GM23338 (cell line): ENCODE measurements around the gene SCNN1A. TPM values are rescaled to one million over a fixed set of nuclear protein-coding genes. Genes with fewer than 3 reads are reported as not detected.

Experiments used
- ATAC-seq: fragments of 200-7000 bp; cut with Tn5 transposase; 3 replicates; pipeline ENCODE4 v1.9.1; 2020
- DNase-seq: peaks from one replicate; pipeline ENCODE4 v3.0.0-alpha.2; 2015; ENCODE audit warnings: low spot score
- H2AFZ ChIP-seq: fragments of 200-600 bp; sonication (generic); 2 replicates; pipeline ENCODE4 v1.8.0; 2016; ENCODE audit warnings: antibody characterized with exemption, mild to moderate bottlenecking, moderate library complexity
- H3F3A ChIP-seq: fragments of 200-600 bp; sonication (generic); replicated peaks from 2 replicates; pipeline ENCODE4 v1.8.0; 2017; ENCODE audit warnings: antibody characterized with exemption, mixed run types, low read depth
- H3K27ac ChIP-seq: fragments of 200-600 bp; sonication (generic); 2 replicates; pipeline ENCODE4 v1.6.1; 2016; ENCODE audit warnings: low read depth
- H3K27me3 ChIP-seq: fragments of 200-600 bp; sonication (generic); 2 replicates; pipeline ENCODE4 v1.8.0; 2016; ENCODE audit warnings: mild to moderate bottlenecking, mixed run types, moderate library complexity; ENCODE audit not compliant: insufficient read depth
- H3K36me3 ChIP-seq: fragments of 200-600 bp; sonication (generic); 2 replicates; pipeline ENCODE4 v1.8.0; 2016; ENCODE audit warnings: mild to moderate bottlenecking; ENCODE audit not compliant: insufficient read depth
- H3K4me1 ChIP-seq: fragments of 200-600 bp; sonication (generic); 2 replicates; pipeline ENCODE4 v1.8.0; 2016; ENCODE audit warnings: mild to moderate bottlenecking, moderate library complexity; ENCODE audit not compliant: insufficient read depth
- H3K4me2 ChIP-seq: fragments of 200-600 bp; sonication (generic); 2 replicates; pipeline ENCODE4 v1.7.1; 2017; ENCODE audit warnings: mixed run types
- H3K4me3 ChIP-seq: fragments of 200-600 bp; sonication (generic); 2 replicates; pipeline ENCODE4 v1.6.1; 2016; ENCODE audit warnings: mixed run types
- H3K79me2 ChIP-seq: fragments of 200-600 bp; sonication (generic); replicated peaks from 2 replicates; pipeline ENCODE4 v1.8.0; 2017; ENCODE audit warnings: mild to moderate bottlenecking; ENCODE audit not compliant: insufficient read depth
- H3K9me2 ChIP-seq: fragments of 200-600 bp; sonication (generic); 2 replicates; pipeline ENCODE4 v1.8.0; 2017; ENCODE audit not compliant: insufficient read depth
- H4K20me1 ChIP-seq: fragments of 200-600 bp; sonication (generic); replicated peaks from 2 replicates; pipeline ENCODE4 v1.8.0; 2017; ENCODE audit warnings: mild to moderate bottlenecking; ENCODE audit not compliant: insufficient read depth
- H3K27ac Mint-ChIP-seq: 2 replicates; pipeline ENCODE4 v1.8.0; 2020; ENCODE audit warnings: inconsistent platforms, mild to moderate bottlenecking, moderate library complexity, mixed read lengths
- H3K27me3 Mint-ChIP-seq: 3 replicates; pipeline ENCODE4 v1.8.0; 2022; ENCODE audit warnings: low read depth, mild to moderate bottlenecking, moderate library complexity, mixed read lengths, inconsistent platforms; ENCODE audit not compliant: insufficient read depth, poor library complexity
- H3K36me3 Mint-ChIP-seq: 3 replicates; pipeline ENCODE4 v1.8.0; 2021; ENCODE audit warnings: low read depth, mild to moderate bottlenecking, inconsistent platforms, moderate library complexity, mixed read lengths
- H3K4me1 Mint-ChIP-seq: 3 replicates; pipeline ENCODE4 v1.8.0; 2020; ENCODE audit warnings: mild to moderate bottlenecking, inconsistent platforms, mixed read lengths
- H3K4me3 Mint-ChIP-seq: 3 replicates; pipeline ENCODE4 v1.8.0; 2021; ENCODE audit warnings: moderate library complexity, mild to moderate bottlenecking, inconsistent platforms, mixed read lengths
- H3K9me3 Mint-ChIP-seq: 3 replicates; pipeline ENCODE4 v1.8.0; 2020; ENCODE audit warnings: moderate library complexity, mild to moderate bottlenecking, inconsistent platforms, mixed read lengths
- CREB1 ChIP-seq: fragments of 250-450 bp; sonication (Bioruptor Pico); IDR thresholded peaks from 2 replicates; pipeline ENCODE4 v1.5.0; 2020; ENCODE audit warnings: low read depth, mild to moderate bottlenecking, moderate library complexity
- CTCF ChIP-seq, 2 experiments: fragments of 200-600 bp in 1 of 2; sonication (generic) in 1 of 2; conservative IDR thresholded peaks; 2 replicates each; pipeline versions ENCODE4 v1.5.1 to v1.6.1; 2016 to 2017; ENCODE audit warnings: antibody characterized with exemption in 2 of 2, low read depth in 2 of 2, mild to moderate bottlenecking in 2 of 2, moderate library complexity in 1 of 2
- ETS1 ChIP-seq: IDR thresholded peaks from 2 replicates; pipeline ENCODE4 v1.6.1; 2016; ENCODE audit warnings: antibody characterized with exemption
- EZH2 ChIP-seq: fragments of 200-600 bp; sonication (generic); IDR thresholded peaks from one replicate; pipeline ENCODE4 v1.8.0; 2017; ENCODE audit warnings: antibody characterized with exemption, mild to moderate bottlenecking, low read depth; ENCODE audit not compliant: unreplicated experiment
- EZH2phosphoT487 ChIP-seq: fragments of 200-600 bp; sonication (generic); IDR thresholded peaks from one replicate; pipeline ENCODE4 v1.8.1; 2018; ENCODE audit warnings: antibody characterized with exemption; ENCODE audit not compliant: unreplicated experiment
- JUNB ChIP-seq: IDR thresholded peaks from one replicate; pipeline ENCODE4 v1.6.1; 2016; ENCODE audit warnings: antibody characterized with exemption; ENCODE audit not compliant: unreplicated experiment
- NANOG ChIP-seq: IDR thresholded peaks from 2 replicates; pipeline ENCODE4 v1.6.1; 2016; ENCODE audit warnings: antibody characterized with exemption, borderline replicate concordance
- POLR2AphosphoS5 ChIP-seq: IDR thresholded peaks from 2 replicates; pipeline ENCODE4 v1.6.1; 2016; ENCODE audit warnings: antibody characterized with exemption, low read depth
- STAT1 ChIP-seq: IDR thresholded peaks from one replicate; pipeline ENCODE4 v1.6.1; 2016; ENCODE audit warnings: antibody characterized with exemption; ENCODE audit not compliant: unreplicated experiment
- ZNF114 ChIP-seq: fragments of 250-450 bp; sonication (Bioruptor Pico); IDR thresholded peaks from 2 replicates; pipeline ENCODE4 v1.5.0; 2020; ENCODE audit warnings: mild to moderate bottlenecking, moderate library complexity
- ZNF331 ChIP-seq: fragments of 250-450 bp; sonication (Bioruptor Pico); IDR thresholded peaks from 2 replicates; pipeline ENCODE4 v1.5.0; 2020; ENCODE audit warnings: low read depth, mild to moderate bottlenecking, moderate library complexity
- ZNF462 ChIP-seq: fragments of 250-450 bp; sonication (Bioruptor Pico); IDR thresholded peaks from 2 replicates; pipeline ENCODE4 v1.5.0; 2020; ENCODE audit warnings: mild to moderate bottlenecking, moderate library complexity
- polyA plus RNA-seq: library from polyadenylated mRNA; unstranded; fragments of >200 nt; fragmentation: Nextera tagmentation; extraction: Ambion mirVana; gene quantifications from 2 replicates; pipeline ENCODE4 v1.2.1, GENCODE V29; 2016
- total RNA-seq: library from RNA; depleted of rRNA; stranded (reverse); fragments of >200 nt; shearing (Covaris generic); gene quantifications from 2 replicates; pipeline ENCODE4 v1.2.3, GENCODE V29; 2014
- TF ChIP-seq, protein P1 (sequence below): IDR thresholded peaks from one replicate; pipeline ENCODE4 v1.6.1; 2018; ENCODE audit warnings: antibody characterized with exemption; ENCODE audit not compliant: unreplicated experiment

The SCNN1A gene
- total and polyA plus RNA-seq, 2 experiments from 2014 or later = 37.1 to 125 TPM

DNA sequence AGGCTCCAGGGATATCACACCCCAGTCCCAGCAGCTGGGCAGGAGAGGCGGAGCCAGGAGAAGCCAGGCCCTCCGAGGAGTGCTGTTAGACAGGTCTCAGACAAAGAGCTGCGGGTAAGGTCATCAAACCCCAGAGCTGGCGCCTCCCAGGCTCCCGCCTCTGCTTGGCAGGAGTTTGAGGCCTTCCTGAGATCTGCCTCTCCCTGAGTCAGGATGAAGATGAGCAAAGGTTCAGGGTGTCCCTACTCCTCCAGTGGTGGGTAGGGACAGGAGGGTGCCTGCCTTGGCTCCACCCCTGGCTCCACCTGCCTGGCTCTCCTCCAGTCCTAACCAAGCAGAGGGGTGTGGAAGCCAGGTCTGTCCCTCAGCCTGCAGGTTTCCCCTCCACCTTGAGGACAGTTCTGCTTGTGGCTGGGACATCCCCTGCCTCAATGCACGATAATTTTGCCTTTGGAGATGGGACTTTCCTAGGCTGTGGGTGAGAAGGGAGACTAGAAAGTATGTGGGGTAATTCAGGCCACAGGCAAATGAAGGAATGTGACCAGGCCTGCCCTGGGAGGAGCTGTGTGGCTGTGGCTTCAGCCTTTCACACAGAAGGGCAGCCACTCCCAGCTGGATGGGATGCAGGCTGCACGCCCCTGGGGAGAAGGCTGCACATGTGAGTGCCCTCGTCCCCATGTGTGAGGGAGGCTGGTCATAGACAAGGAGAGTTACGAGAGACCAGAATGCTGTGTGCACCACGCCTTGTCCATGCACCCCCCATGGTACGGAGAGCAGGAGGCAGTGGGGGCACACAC, 62.6 kb downstream of the SCNN1A start:
- Histone ChIP-seq H3K27me3 (peaks cover 14% of the 10 kb centered on the region), H4K20me1 (no peaks in the 10 kb centered on the region), H3K4me2 (peak overlapping the region; percentile 65; the same call in 1 of the 2 replicates), H3K9me2 (no peaks in the 10 kb centered on the region), H3F3A (0 out of 2 replicates have a peak, but pooled peaks cover 2% of the 10 kb centered on the region), H3K36me3 (no peaks in the 10 kb centered on the region; the same call in 1 of the 2 replicates), H3K27ac (0 out of 2 replicates have a peak overlapping the region, but pooled peaks have one; percentile 45), H3K79me2 (no peaks in the 10 kb centered on the region), H3K4me1 (peaks cover 30% of the 10 kb centered on the region), H2AFZ (no peak overlapping the region), H3K4me3 (no peak overlapping the region)
- no peak for TF ChIP-seq JUNB
- TF ChIP-seq, protein P1, sequence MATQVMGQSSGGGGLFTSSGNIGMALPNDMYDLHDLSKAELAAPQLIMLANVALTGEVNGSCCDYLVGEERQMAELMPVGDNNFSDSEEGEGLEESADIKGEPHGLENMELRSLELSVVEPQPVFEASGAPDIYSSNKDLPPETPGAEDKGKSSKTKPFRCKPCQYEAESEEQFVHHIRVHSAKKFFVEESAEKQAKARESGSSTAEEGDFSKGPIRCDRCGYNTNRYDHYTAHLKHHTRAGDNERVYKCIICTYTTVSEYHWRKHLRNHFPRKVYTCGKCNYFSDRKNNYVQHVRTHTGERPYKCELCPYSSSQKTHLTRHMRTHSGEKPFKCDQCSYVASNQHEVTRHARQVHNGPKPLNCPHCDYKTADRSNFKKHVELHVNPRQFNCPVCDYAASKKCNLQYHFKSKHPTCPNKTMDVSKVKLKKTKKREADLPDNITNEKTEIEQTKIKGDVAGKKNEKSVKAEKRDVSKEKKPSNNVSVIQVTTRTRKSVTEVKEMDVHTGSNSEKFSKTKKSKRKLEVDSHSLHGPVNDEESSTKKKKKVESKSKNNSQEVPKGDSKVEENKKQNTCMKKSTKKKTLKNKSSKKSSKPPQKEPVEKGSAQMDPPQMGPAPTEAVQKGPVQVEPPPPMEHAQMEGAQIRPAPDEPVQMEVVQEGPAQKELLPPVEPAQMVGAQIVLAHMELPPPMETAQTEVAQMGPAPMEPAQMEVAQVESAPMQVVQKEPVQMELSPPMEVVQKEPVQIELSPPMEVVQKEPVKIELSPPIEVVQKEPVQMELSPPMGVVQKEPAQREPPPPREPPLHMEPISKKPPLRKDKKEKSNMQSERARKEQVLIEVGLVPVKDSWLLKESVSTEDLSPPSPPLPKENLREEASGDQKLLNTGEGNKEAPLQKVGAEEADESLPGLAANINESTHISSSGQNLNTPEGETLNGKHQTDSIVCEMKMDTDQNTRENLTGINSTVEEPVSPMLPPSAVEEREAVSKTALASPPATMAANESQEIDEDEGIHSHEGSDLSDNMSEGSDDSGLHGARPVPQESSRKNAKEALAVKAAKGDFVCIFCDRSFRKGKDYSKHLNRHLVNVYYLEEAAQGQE = no peak
- TF ChIP-seq CTCF (conservative IDR thresholded peaks at IDR 0.05; ENCODE audit: low read depth in 2 of 2) = no peak
- TF ChIP-seq POLR2AphosphoS5 = no peak
- no peak for TF ChIP-seq ZNF331 (CRISPR knock-in tag)
- no peak for TF ChIP-seq ZNF462 (CRISPR knock-in tag)
- TF ChIP-seq NANOG = no peak
- TF ChIP-seq ZNF114 (CRISPR knock-in tag) = no peak
- TF ChIP-seq ETS1 = no peak
- no peak for TF ChIP-seq STAT1
- TF ChIP-seq EZH2 = no peak
- no peak for TF ChIP-seq CREB1 (CRISPR knock-in tag)
- TF ChIP-seq EZH2phosphoT487 = no peak
- peak; percentile 53 for ATAC-seq
- Mint-ChIP-seq H3K27me3 (peaks cover 25% of the 10 kb centered on the region), H3K4me3 (0 out of 3 replicates have a peak overlapping the region, but pooled peaks have one; percentile 17), H3K4me1 (peaks cover 35% of the 10 kb centered on the region), H3K9me3 (no peaks in the 10 kb centered on the region), H3K36me3 (peaks cover 21% of the 10 kb centered on the region), H3K27ac (peak overlapping the region; percentile 59; the same call in 1 of the 2 replicates)
- peak; percentile 68 for DNase-seq
